Lower leg skin (tissue), 4 donors: ENCODE results near the gene ZFP36L2. TPM values are rescaled to one million over a fixed set of nuclear protein-coding genes. Genes with fewer than 3 reads are reported as not detected.
"Not testable (repeated sequence)": the region's sequence is repeated elsewhere in the genome, so short reads cannot be mapped to it uniquely, and the experiment has no call there.

Source experiments
- DNase-seq, 2 donors: peaks; one replicate each; pipeline ENCODE4 v3.0.0-alpha.2; 2019; ENCODE audit warnings: low spot score in 2 of 2
- H3K4me3 ChIP-seq: fragments of 200-600 bp; sonication (generic); 2 replicates; pipeline ENCODE4 v1.5.1; 2017; ENCODE audit warnings: mild to moderate bottlenecking, low read depth; ENCODE audit not compliant: poor library complexity, severe bottlenecking
- CTCF ChIP-seq, 3 donors: fragments of 450-650 bp; IDR thresholded peaks; one replicate each; pipeline ENCODE4 v1.5.1; 2016; ENCODE audit warnings: antibody characterized with exemption in 3 of 3, mild to moderate bottlenecking in 3 of 3, moderate library complexity in 2 of 3
- POLR2A ChIP-seq, 2 donors: fragments of 450-650 bp; IDR thresholded peaks; one replicate each; pipeline ENCODE4 v1.6.1; 2016 to 2017; ENCODE audit warnings: antibody characterized with exemption in 2 of 2, mild to moderate bottlenecking in 1 of 2, moderate library complexity in 1 of 2
- WGBS, 2 donors: methylation state at CpG; one replicate each; pipeline ENCODE4 v1.1.5; 2018; 5-methylcytosine and 5-hydroxymethylcytosine counted together
- intact Hi-C: fragments of 100-400 bp; cut with DNase I; formaldehyde crosslinking; loops from one replicate; pipeline ENCODE4 v1.15.0; 2023; ENCODE audit warnings: low total_unique reads
- total RNA-seq, 4 donors: library from RNA; depleted of rRNA; stranded (reverse); fragments of >200 nt; gene quantifications; one replicate each; pipeline ENCODE4 v1.1.0, GENCODE V29; 2016

ZFP36L2 gene
- total RNA-seq, 4 donors from 2014 or later = 137 to 329 (median 147) TPM

GRCh38 chr2:43193652-43194120 is 32.7 kb downstream of the ZFP36L2 start:
- TF ChIP-seq CTCF (IDR thresholded peaks at IDR 0.05) = no peak
- no peak for TF ChIP-seq POLR2A (IDR thresholded peaks at IDR 0.05)
- 90 to 92% methylated on average over 4 of the region's 4 CpGs for WGBS, 2 donors
- H3K4me3 ChIP-seq = no peak overlapping the region
- DNase-seq = no peak
- intact Hi-C loops = no loop called here

- WGBS, 2 donors = 90 to 92% methylated on average over 11 to 12 of the region's 12 CpGs
- DNase-seq = no peak
- intact Hi-C loops = no loop called here
- no peak overlapping the region for H3K4me3 ChIP-seq
- no peak for TF ChIP-seq CTCF (IDR thresholded peaks at IDR 0.05)
- TF ChIP-seq POLR2A (IDR thresholded peaks at IDR 0.05) = no peak
Measured at GRCh38 chr2:43192744-43193651, 33.4 kb downstream of the ZFP36L2 start.

- 96 to 98% methylated on average over 3 of the region's 3 CpGs for WGBS, 2 donors
- TF ChIP-seq CTCF (IDR thresholded peaks at IDR 0.05) (no peak), POLR2A (IDR thresholded peaks at IDR 0.05) (no peak)
- DNase-seq = no peak
- no peak overlapping the region for H3K4me3 ChIP-seq
- intact Hi-C loops = no loop called here
Measured at GRCh38 chr2:43191947-43192516, 34.4 kb downstream of the ZFP36L2 start.

- DNase-seq = no peak
- no peak overlapping the region for H3K4me3 ChIP-seq
- intact Hi-C loops = no loop called here
- 89 to 95% methylated on average over 10 of the region's 10 CpGs for WGBS, 2 donors
- no peak for TF ChIP-seq CTCF (IDR thresholded peaks at IDR 0.05)
- TF ChIP-seq POLR2A (IDR thresholded peaks at IDR 0.05) = no peak
Measured at GRCh38 chr2:43190311-43191052, 35.9 kb downstream of the ZFP36L2 start.

- WGBS, 2 donors = 94 to 95% methylated on average over 7 of the region's 7 CpGs
- DNase-seq, intact Hi-C loops, H3K4me3 ChIP-seq: not testable (repeated sequence)
Measured at GRCh38 chr2:43189861-43190260, 36.5 kb downstream of the ZFP36L2 start.
